GM21381 (cell line): ENCODE results near the gene CIB1.

Experiments used
- ATAC-seq: cut with Tn5 transposase; IDR thresholded peaks from one replicate; pipeline ENCODE4 v1.9.1; 2021; ENCODE audit warnings: mild to moderate bottlenecking, moderate library complexity; ENCODE audit not compliant: unreplicated experiment

Gene CIB1

GRCh38 chr15:90219421-90220141, 14.2 kb downstream of the CIB1 start:
- no peak for ATAC-seq

- no peak for ATAC-seq
Measured at GRCh38 chr15:90217671-90218394, 15.9 kb downstream of the CIB1 start.

GRCh38 chr15:90214553-90215196, 19.1 kb downstream of the CIB1 start:
- ATAC-seq = no peak

GRCh38 chr15:90213818-90214204, 19.9 kb downstream of the CIB1 start:
- no peak for ATAC-seq

- no peak for ATAC-seq
Measured at GRCh38 chr15:90213122-90213817, 20.5 kb downstream of the CIB1 start.

- no peak for ATAC-seq
Measured at GRCh38 chr15:90212221-90213098, 21.3 kb downstream of the CIB1 start.

GRCh38 chr15:90211440-90212143, 22.1 kb downstream of the CIB1 start:
- no peak for ATAC-seq

- ATAC-seq = no peak
Measured at GRCh38 chr15:90211009-90211408, 22.7 kb downstream of the CIB1 start.

- no peak for ATAC-seq
Measured at GRCh38 chr15:90210593-90210992, 23.1 kb downstream of the CIB1 start.

- no peak for ATAC-seq
Measured at GRCh38 chr15:90209591-90209990, 24.1 kb downstream of the CIB1 start.

- no peak for ATAC-seq
Measured at GRCh38 chr15:90208356-90208755, 25.4 kb downstream of the CIB1 start.

GRCh38 chr15:90207252-90207651, 26.5 kb downstream of the CIB1 start:
- no peak for ATAC-seq

GRCh38 chr15:90205886-90206285, 27.9 kb downstream of the CIB1 start:
- no peak for ATAC-seq

- no peak for ATAC-seq
Measured at GRCh38 chr15:90205050-90205848, 28.5 kb downstream of the CIB1 start.

- no peak for ATAC-seq
Measured at GRCh38 chr15:90203922-90204321, 29.8 kb downstream of the CIB1 start.

- ATAC-seq = no peak
Measured at GRCh38 chr15:90203473-90203872, 30.3 kb downstream of the CIB1 start.

GRCh38 chr15:90202929-90203328, 30.8 kb downstream of the CIB1 start:
- no peak for ATAC-seq

- ATAC-seq = no peak
Measured at GRCh38 chr15:90201944-90202375, 31.8 kb downstream of the CIB1 start.
